Panc1 (cell line): ENCODE data around the gene LDLRAD4. TPM values are rescaled to one million over a fixed set of nuclear protein-coding genes. Genes with fewer than 3 reads are reported as not detected.

Source experiments
- ATAC-seq: fragments of 200-7000 bp; cut with Tn5 transposase; 2 replicates; pipeline ENCODE4 v1.9.1; 2020; ENCODE audit warnings: mild to moderate bottlenecking, moderate library complexity
- BruUV-seq: library from RNA; stranded (reverse); fragments of 400-500 nt; replicated peaks from 2 replicates; lab custom pipeline; 2021; lab: Mats Ljungman, UMichigan
- CTCF ChIA-PET: fragments of 300-600 bp; sonication (Branson Sonifier 250); formaldehyde crosslinking; loops from one replicate; lab custom pipeline; 2022; ENCODE audit warnings: antibody characterized with exemption; lab: Charles Lee
- POLR2A ChIA-PET: fragments of 300-600 bp; sonication (Branson Sonifier 250); formaldehyde crosslinking; loops from one replicate; lab custom pipeline; 2022; ENCODE audit warnings: antibody characterized with exemption; lab: Charles Lee
- DNase-seq: peaks from one replicate; pipeline ENCODE4 v3.0.0-alpha.2; 2010; ENCODE audit warnings: low read depth, low spot score
- H3K27ac ChIP-seq: 2 replicates; pipeline ENCODE4 v1.5.1; 2011; ENCODE audit warnings: mild to moderate bottlenecking, low read length, inconsistent platforms
- H3K27me3 ChIP-seq: fragments of 200-500 bp; sonication (Bioruptor generic); 2 replicates; pipeline ENCODE4 v1.6.0; 2014; ENCODE audit warnings: low read length, inconsistent platforms; ENCODE audit not compliant: control insufficient read depth, insufficient read depth
- H3K36me3 ChIP-seq: fragments of 200-500 bp; sonication (Bioruptor generic); 2 replicates; pipeline ENCODE4 v1.5.1; 2014; ENCODE audit warnings: inconsistent platforms, mild to moderate bottlenecking, low read length, moderate library complexity; ENCODE audit not compliant: control insufficient read depth, insufficient read depth
- H3K4me1 ChIP-seq: 2 replicates; pipeline ENCODE4 v1.5.1; 2011; ENCODE audit warnings: inconsistent platforms, mild to moderate bottlenecking, low read length, moderate library complexity; ENCODE audit not compliant: control insufficient read depth, insufficient read depth
- H3K4me3 ChIP-seq, 2 experiments: 2 replicates each; pipeline ENCODE4 v1.5.1; 2011 to 2012; ENCODE audit warnings: low read depth in 2 of 2, low read length in 2 of 2, mild to moderate bottlenecking in 2 of 2, inconsistent platforms in 1 of 2, moderate library complexity in 1 of 2
- H3K9me3 ChIP-seq: fragments of 200-500 bp; sonication (Bioruptor generic); 2 replicates; pipeline ENCODE4 v1.5.1; 2014; ENCODE audit warnings: low read depth, mild to moderate bottlenecking, inconsistent platforms, low read length, moderate library complexity; ENCODE audit not compliant: control insufficient read depth, insufficient read depth
- POLR2AphosphoS5 ChIP-seq: IDR thresholded peaks from 2 replicates; pipeline ENCODE4 v1.6.1; 2012; ENCODE audit warnings: mild to moderate bottlenecking, low read depth, low read length, moderate library complexity
- SIN3A ChIP-seq: IDR thresholded peaks from 2 replicates; pipeline ENCODE4 v1.6.1; 2012; ENCODE audit warnings: low read depth, mild to moderate bottlenecking, low read length, moderate library complexity, borderline replicate concordance; ENCODE audit not compliant: insufficient read depth
- TCF7L2 ChIP-seq: IDR thresholded peaks from 2 replicates; pipeline ENCODE4 v1.6.1; 2011; ENCODE audit warnings: mild to moderate bottlenecking, low read depth, low read length, inconsistent platforms
- in situ Hi-C: cut with HindIII; loops from 2 replicates; pipeline ENCODE4 v1.10.0; 2016; ENCODE audit warnings: low sequenced_read_pairs, low pct_unique_long_range_greater_than_20kb
- intact Hi-C: fragments of 100-400 bp; cut with micrococcal nuclease; formaldehyde crosslinking; loops from one replicate; pipeline ENCODE4 v1.10.0; 2022; ENCODE audit not compliant: unreplicated experiment
- total RNA-seq: library from RNA; stranded (reverse); gene quantifications from one replicate; pipeline ENCODE4 v1.2.1, GENCODE V29; 2021; ENCODE audit not compliant: unreplicated experiment
- TF ChIP-seq, protein P1 (sequence below), 2 experiments: IDR thresholded peaks; 2 replicates each; pipeline ENCODE4 v1.6.1; 2011 to 2012; ENCODE audit warnings: low read depth in 2 of 2, control low read depth in 1 of 2, low read length in 1 of 2, mild to moderate bottlenecking in 1 of 2, moderate library complexity in 1 of 2; ENCODE audit not compliant: insufficient read depth in 1 of 2
- TF ChIP-seq, protein P2 (sequence below): fragments of 450-650 bp; IDR thresholded peaks from 2 replicates; pipeline ENCODE4 v1.5.1; 2017; ENCODE audit warnings: mild to moderate bottlenecking

LDLRAD4 gene
- total RNA-seq, 1 experiment from 2014 or later = 0.28 TPM

DNA sequence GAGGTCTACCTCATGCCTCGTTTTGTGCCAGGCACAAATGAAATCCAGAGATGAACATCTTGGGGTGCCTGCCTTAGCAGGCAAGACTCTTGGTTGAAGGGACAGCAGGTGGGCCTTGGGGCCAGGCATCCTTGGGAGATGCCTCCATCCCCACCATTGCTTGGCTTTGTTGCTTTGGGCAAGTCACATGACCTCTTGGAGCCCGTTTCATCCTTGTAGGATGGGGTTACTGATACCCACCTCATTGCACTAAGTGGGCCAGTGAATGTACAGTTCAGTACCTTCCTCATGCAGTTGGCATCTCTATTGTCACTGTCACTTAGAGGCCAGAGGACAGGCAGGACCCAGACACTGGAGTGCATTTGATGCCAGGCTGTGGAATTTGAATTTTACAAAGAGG is 195.5 kb downstream of the LDLRAD4 start:
- Histone ChIP-seq H3K4me3 (no peak overlapping the region), H3K27ac (no peak overlapping the region), H3K4me1 (no peaks in the 10 kb centered on the region), H3K9me3 (no peaks in the 10 kb centered on the region), H3K36me3 (no peaks in the 10 kb centered on the region), H3K27me3 (no peaks in the 10 kb centered on the region)
- ChIA-PET POLR2A (no interaction called here), CTCF (no interaction called here)
- TF ChIP-seq POLR2AphosphoS5 (no peak), TCF7L2 (no peak), SIN3A (no peak)
- TF ChIP-seq, protein P1, sequence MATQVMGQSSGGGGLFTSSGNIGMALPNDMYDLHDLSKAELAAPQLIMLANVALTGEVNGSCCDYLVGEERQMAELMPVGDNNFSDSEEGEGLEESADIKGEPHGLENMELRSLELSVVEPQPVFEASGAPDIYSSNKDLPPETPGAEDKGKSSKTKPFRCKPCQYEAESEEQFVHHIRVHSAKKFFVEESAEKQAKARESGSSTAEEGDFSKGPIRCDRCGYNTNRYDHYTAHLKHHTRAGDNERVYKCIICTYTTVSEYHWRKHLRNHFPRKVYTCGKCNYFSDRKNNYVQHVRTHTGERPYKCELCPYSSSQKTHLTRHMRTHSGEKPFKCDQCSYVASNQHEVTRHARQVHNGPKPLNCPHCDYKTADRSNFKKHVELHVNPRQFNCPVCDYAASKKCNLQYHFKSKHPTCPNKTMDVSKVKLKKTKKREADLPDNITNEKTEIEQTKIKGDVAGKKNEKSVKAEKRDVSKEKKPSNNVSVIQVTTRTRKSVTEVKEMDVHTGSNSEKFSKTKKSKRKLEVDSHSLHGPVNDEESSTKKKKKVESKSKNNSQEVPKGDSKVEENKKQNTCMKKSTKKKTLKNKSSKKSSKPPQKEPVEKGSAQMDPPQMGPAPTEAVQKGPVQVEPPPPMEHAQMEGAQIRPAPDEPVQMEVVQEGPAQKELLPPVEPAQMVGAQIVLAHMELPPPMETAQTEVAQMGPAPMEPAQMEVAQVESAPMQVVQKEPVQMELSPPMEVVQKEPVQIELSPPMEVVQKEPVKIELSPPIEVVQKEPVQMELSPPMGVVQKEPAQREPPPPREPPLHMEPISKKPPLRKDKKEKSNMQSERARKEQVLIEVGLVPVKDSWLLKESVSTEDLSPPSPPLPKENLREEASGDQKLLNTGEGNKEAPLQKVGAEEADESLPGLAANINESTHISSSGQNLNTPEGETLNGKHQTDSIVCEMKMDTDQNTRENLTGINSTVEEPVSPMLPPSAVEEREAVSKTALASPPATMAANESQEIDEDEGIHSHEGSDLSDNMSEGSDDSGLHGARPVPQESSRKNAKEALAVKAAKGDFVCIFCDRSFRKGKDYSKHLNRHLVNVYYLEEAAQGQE (IDR thresholded peaks at IDR 0.05; ENCODE audit: insufficient read depth in 1 of 2, low read depth in 2 of 2, low read length in 1 of 2) = no peak
- TF ChIP-seq, protein P2, sequence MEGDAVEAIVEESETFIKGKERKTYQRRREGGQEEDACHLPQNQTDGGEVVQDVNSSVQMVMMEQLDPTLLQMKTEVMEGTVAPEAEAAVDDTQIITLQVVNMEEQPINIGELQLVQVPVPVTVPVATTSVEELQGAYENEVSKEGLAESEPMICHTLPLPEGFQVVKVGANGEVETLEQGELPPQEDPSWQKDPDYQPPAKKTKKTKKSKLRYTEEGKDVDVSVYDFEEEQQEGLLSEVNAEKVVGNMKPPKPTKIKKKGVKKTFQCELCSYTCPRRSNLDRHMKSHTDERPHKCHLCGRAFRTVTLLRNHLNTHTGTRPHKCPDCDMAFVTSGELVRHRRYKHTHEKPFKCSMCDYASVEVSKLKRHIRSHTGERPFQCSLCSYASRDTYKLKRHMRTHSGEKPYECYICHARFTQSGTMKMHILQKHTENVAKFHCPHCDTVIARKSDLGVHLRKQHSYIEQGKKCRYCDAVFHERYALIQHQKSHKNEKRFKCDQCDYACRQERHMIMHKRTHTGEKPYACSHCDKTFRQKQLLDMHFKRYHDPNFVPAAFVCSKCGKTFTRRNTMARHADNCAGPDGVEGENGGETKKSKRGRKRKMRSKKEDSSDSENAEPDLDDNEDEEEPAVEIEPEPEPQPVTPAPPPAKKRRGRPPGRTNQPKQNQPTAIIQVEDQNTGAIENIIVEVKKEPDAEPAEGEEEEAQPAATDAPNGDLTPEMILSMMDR = no peak
- in situ Hi-C loops = no loop called here
- ATAC-seq (no peak), DNase-seq (no peak)
- intact Hi-C loops = no loop called here
- BruUV-seq = no TSS peak

DNA sequence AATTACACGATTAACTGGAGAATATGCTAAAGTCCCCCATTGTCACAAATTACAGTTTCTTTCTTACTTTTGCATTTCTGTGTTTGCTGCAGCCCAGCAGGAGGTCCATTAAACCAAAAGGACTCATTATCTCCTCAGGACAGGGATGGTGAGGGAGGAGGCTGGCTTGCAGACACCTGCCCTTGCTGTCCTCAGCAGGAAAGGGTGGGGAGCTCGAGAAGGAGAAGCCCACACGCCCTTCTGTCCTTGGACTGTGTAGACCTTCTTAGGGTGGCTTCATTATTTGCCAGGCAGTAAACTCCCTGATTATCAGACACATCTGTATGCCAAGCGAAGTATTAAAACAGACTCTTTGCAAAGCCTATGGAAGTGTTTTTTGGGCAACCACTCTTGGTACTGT is 196.0 kb downstream of the LDLRAD4 start:
- TF ChIP-seq, protein P2 = no peak
- TF ChIP-seq POLR2AphosphoS5 = no peak
- no peak for TF ChIP-seq TCF7L2
- TF ChIP-seq, protein P1 (IDR thresholded peaks at IDR 0.05; ENCODE audit: insufficient read depth in 1 of 2, low read depth in 2 of 2, low read length in 1 of 2) = no peak
- TF ChIP-seq SIN3A = no peak
- Histone ChIP-seq H3K9me3 (no peaks in the 10 kb centered on the region), H3K27ac (no peak overlapping the region), H3K27me3 (no peaks in the 10 kb centered on the region), H3K36me3 (no peaks in the 10 kb centered on the region), H3K4me3 (no peak overlapping the region), H3K4me1 (no peaks in the 10 kb centered on the region)
- intact Hi-C loops = no loop called here
- DNase-seq = no peak
- ChIA-PET CTCF (no interaction called here), POLR2A (no interaction called here)
- ATAC-seq = no peak
- BruUV-seq = no TSS peak
- in situ Hi-C loops = no loop called here
